ENCODE results near the gene DNM2.

DNA sequence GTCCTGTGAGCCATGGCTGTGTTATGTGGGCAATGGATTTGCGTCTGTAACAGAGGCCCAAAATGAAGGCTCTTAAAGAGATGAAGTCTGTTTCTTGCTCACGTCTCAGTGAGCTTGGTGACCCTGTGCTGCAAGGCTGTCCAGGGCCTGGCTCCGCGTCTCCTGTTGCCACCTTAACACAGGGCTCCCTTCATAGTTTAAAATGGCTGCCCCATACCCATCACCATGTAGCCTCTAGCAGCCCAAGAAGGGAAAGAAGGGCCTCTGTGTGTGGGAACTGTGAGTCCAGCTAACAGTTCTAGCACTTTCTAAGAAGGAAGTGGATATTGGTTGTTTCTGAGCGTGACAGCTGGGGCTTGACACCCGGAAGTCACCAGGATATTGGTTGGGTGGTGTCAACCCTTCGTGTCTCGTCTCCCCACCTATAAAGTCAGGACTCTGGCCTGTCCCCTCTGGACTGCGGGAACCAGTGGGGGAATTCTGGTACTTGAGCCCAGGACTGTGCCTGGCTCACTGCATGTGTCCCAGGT is 97.2 kb downstream of the DNM2 start:
- TF ChIP-seq, protein P1, sequence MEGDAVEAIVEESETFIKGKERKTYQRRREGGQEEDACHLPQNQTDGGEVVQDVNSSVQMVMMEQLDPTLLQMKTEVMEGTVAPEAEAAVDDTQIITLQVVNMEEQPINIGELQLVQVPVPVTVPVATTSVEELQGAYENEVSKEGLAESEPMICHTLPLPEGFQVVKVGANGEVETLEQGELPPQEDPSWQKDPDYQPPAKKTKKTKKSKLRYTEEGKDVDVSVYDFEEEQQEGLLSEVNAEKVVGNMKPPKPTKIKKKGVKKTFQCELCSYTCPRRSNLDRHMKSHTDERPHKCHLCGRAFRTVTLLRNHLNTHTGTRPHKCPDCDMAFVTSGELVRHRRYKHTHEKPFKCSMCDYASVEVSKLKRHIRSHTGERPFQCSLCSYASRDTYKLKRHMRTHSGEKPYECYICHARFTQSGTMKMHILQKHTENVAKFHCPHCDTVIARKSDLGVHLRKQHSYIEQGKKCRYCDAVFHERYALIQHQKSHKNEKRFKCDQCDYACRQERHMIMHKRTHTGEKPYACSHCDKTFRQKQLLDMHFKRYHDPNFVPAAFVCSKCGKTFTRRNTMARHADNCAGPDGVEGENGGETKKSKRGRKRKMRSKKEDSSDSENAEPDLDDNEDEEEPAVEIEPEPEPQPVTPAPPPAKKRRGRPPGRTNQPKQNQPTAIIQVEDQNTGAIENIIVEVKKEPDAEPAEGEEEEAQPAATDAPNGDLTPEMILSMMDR (IDR thresholded peaks at IDR 0.05; ENCODE audit: insufficient read depth, low read depth, low read length), result no peak
- no peak for TF ChIP-seq EZH2 (IDR thresholded peaks at IDR 0.05; ENCODE audit: insufficient read depth, low read length)

All from astrocyte (in vitro differentiated cells and primary cell).